GM18508 (cell line): ENCODE measurements around the gene RPUSD3.

Experiments used
- ATAC-seq: cut with Tn5 transposase; IDR thresholded peaks from one replicate; pipeline ENCODE4 v1.9.1; 2021; ENCODE audit warnings: moderate number of reproducible peaks; ENCODE audit not compliant: insufficient read depth, unreplicated experiment

RPUSD3 gene

GRCh38 chr3:9837701-9838582 is 5.9 kb downstream of the RPUSD3 start:
- ATAC-seq = no peak

- ATAC-seq = no peak
Observed at GRCh38 chr3:9834520-9835380, 9.1 kb downstream of the RPUSD3 start.

- no peak for ATAC-seq
Observed at GRCh38 chr3:9833078-9833477, 10.7 kb downstream of the RPUSD3 start.

- ATAC-seq = no peak
Observed at GRCh38 chr3:9831253-9831652, 12.6 kb downstream of the RPUSD3 start.

GRCh38 chr3:9828801-9829755 is 14.7 kb downstream of the RPUSD3 start:
- no peak for ATAC-seq

- no peak for ATAC-seq
Observed at GRCh38 chr3:9826815-9827573, 16.8 kb downstream of the RPUSD3 start.

- ATAC-seq = no peak
Observed at GRCh38 chr3:9825451-9826040, 18.3 kb downstream of the RPUSD3 start.

GRCh38 chr3:9820946-9821345 is 22.9 kb downstream of the RPUSD3 start:
- no peak for ATAC-seq

- ATAC-seq = no peak
Observed at GRCh38 chr3:9820543-9820942, 23.3 kb downstream of the RPUSD3 start.

- no peak for ATAC-seq
Observed at GRCh38 chr3:9818666-9819335, 25.0 kb downstream of the RPUSD3 start.

GRCh38 chr3:9817436-9817835 is 26.4 kb downstream of the RPUSD3 start:
- no peak for ATAC-seq

GRCh38 chr3:9815986-9816385 is 27.8 kb downstream of the RPUSD3 start:
- ATAC-seq = no peak

- no peak for ATAC-seq
Observed at GRCh38 chr3:9812870-9813483, 30.8 kb downstream of the RPUSD3 start.

GRCh38 chr3:9810846-9811245 is 33.0 kb downstream of the RPUSD3 start:
- ATAC-seq = no peak

- no peak for ATAC-seq
Observed at GRCh38 chr3:9810433-9810770, 33.4 kb downstream of the RPUSD3 start.

GRCh38 chr3:9809615-9810432 is 34.0 kb downstream of the RPUSD3 start, which contains the start of gene TTLL3:
TTLL3 (plus strand) TSS chr3:9810262; CDS start chr3:9810662, 400 bp downstream.
- ATAC-seq = no peak

GRCh38 chr3:9809239-9809614 is 34.6 kb downstream of the RPUSD3 start:
- no peak for ATAC-seq
